Cortex of kidney (tissue), 1 donor: ENCODE results near the gene MFN2.
"Not testable (repeated sequence)": the region's sequence is repeated elsewhere in the genome, so short reads cannot be mapped to it uniquely, and the experiment has no call there.

Source experiments
- DNase-seq: peaks from one replicate; lab custom pipeline; 2025; lab: John Stamatoyannopoulos, UW

The MFN2 gene

GRCh38 chr1:12026586-12026985 lies 46.3 kb downstream of the MFN2 start:
- no peak for DNase-seq

- no peak for DNase-seq
Observed at GRCh38 chr1:12028248-12028647, 48.0 kb downstream of the MFN2 start.

GRCh38 chr1:12028957-12029511 lies 48.8 kb downstream of the MFN2 start:
- no peak for DNase-seq

- no peak for DNase-seq
Observed at GRCh38 chr1:12029720-12030339, 49.6 kb downstream of the MFN2 start.

GRCh38 chr1:12031039-12031980 lies 51.1 kb downstream of the MFN2 start:
- no peak for DNase-seq

- no peak for DNase-seq
Observed at GRCh38 chr1:12032161-12032621, 51.9 kb downstream of the MFN2 start.

GRCh38 chr1:12033441-12033840 lies 53.2 kb downstream of the MFN2 start:
- not testable (repeated sequence) for DNase-seq

- DNase-seq, result no peak
Observed at GRCh38 chr1:12034381-12034801, 54.1 kb downstream of the MFN2 start.

- no peak for DNase-seq
Observed at GRCh38 chr1:12035312-12035711, 55.1 kb downstream of the MFN2 start.

GRCh38 chr1:12037486-12038355 lies 57.5 kb downstream of the MFN2 start:
- no peak for DNase-seq

GRCh38 chr1:12038356-12039163 lies 58.3 kb downstream of the MFN2 start:
- no peak for DNase-seq

- DNase-seq, result no peak
Observed at GRCh38 chr1:12039164-12039525, 58.9 kb downstream of the MFN2 start.

GRCh38 chr1:12039824-12040456 lies 59.7 kb downstream of the MFN2 start:
- not testable (repeated sequence) for DNase-seq

- DNase-seq, result no peak
Observed at GRCh38 chr1:12040457-12041051, 60.3 kb downstream of the MFN2 start.

- not testable (repeated sequence) for DNase-seq
Observed at GRCh38 chr1:12044187-12044877, 64.1 kb downstream of the MFN2 start.

- no peak for DNase-seq
Observed at GRCh38 chr1:12046749-12047119, 66.5 kb downstream of the MFN2 start.

- no peak for DNase-seq
Observed at GRCh38 chr1:12047120-12047876, 67.1 kb downstream of the MFN2 start.

- no peak for DNase-seq
Observed at GRCh38 chr1:12048372-12048771, 68.1 kb downstream of the MFN2 start.

- no peak for DNase-seq
Observed at GRCh38 chr1:12049616-12050015, 69.4 kb downstream of the MFN2 start.
